RWPE2 (cell line): Measurements from ENCODE around the gene RNU5B-1.

ENCODE experiments used
- ATAC-seq: fragments of 200-7000 bp; cut with Tn5 transposase; 3 replicates; pipeline ENCODE4 v1.9.1; 2021; ENCODE audit warnings: low read depth
- DNase-seq: peaks from one replicate; pipeline ENCODE4 v3.0.0-alpha.2; 2020; ENCODE audit warnings: low spot score
- H3K27ac ChIP-seq: fragments of 450-650 bp; 2 replicates; pipeline ENCODE4 v1.5.1; 2017; ENCODE audit warnings: mild to moderate bottlenecking; ENCODE audit not compliant: poor library complexity, severe bottlenecking
- H3K27me3 ChIP-seq: fragments of 250-450 bp; sonication (Bioruptor Pico); 2 replicates; pipeline ENCODE4 v1.5.1; 2021; ENCODE audit warnings: mild to moderate bottlenecking, moderate library complexity; ENCODE audit not compliant: insufficient read depth, poor library complexity, severe bottlenecking
- H3K36me3 ChIP-seq: fragments of 250-450 bp; sonication (Bioruptor Pico); 2 replicates; pipeline ENCODE4 v1.5.1; 2020; ENCODE audit warnings: low read depth, mild to moderate bottlenecking, moderate library complexity
- H3K4me1 ChIP-seq: fragments of 250-450 bp; sonication (Bioruptor Pico); 2 replicates; pipeline ENCODE4 v1.5.1; 2021; ENCODE audit warnings: mild to moderate bottlenecking, moderate library complexity; ENCODE audit not compliant: insufficient read depth, poor library complexity, severe bottlenecking
- H3K4me3 ChIP-seq: fragments of 250-450 bp; sonication (Bioruptor Pico); 2 replicates; pipeline ENCODE4 v1.5.1; 2021; ENCODE audit warnings: mild to moderate bottlenecking, moderate library complexity; ENCODE audit not compliant: severe bottlenecking
- H3K9me3 ChIP-seq: fragments of 250-450 bp; sonication (Bioruptor Pico); 2 replicates; pipeline ENCODE4 v1.5.1; 2021; ENCODE audit warnings: mild to moderate bottlenecking, moderate library complexity; ENCODE audit not compliant: severe bottlenecking
- TF ChIP-seq, protein P1 (sequence below): fragments of 450-650 bp; IDR thresholded peaks from one replicate; pipeline ENCODE4 v1.5.1; 2017; ENCODE audit warnings: mild to moderate bottlenecking, moderate library complexity; ENCODE audit not compliant: poor library complexity, severe bottlenecking

RNU5B-1 gene

DNA sequence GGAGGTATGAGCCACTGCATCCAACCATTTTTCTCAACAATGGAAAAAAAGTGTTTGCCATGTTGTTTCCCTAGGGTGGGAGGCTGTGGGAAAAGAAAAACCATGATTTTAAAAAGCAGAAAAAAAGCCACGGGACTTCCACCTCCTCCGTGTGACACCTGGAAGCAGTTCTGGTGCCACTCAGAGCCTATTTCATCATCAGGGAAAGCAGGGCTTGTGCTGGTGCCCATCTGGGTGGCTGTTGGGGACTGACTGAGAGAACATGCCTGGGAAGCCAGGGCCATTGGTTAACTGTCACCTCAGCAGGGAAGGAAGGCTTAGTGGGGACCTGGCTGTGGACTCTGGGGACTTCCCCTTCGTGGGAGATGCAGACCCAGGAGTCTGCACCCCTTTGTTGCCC, 7.3 kb downstream of the RNU5B-1 start:
- H3K4me1 ChIP-seq: no peaks in the 10 kb centered on the region
- no peak overlapping the region for H3K4me3 ChIP-seq
- ATAC-seq (no peak), DNase-seq (no peak)
- H3K27ac ChIP-seq: no peak overlapping the region
- H3K36me3 ChIP-seq: no peaks in the 10 kb centered on the region
- H3K9me3 ChIP-seq: no peaks in the 10 kb centered on the region
- H3K27me3 ChIP-seq: no peaks in the 10 kb centered on the region
- TF ChIP-seq, protein P1, sequence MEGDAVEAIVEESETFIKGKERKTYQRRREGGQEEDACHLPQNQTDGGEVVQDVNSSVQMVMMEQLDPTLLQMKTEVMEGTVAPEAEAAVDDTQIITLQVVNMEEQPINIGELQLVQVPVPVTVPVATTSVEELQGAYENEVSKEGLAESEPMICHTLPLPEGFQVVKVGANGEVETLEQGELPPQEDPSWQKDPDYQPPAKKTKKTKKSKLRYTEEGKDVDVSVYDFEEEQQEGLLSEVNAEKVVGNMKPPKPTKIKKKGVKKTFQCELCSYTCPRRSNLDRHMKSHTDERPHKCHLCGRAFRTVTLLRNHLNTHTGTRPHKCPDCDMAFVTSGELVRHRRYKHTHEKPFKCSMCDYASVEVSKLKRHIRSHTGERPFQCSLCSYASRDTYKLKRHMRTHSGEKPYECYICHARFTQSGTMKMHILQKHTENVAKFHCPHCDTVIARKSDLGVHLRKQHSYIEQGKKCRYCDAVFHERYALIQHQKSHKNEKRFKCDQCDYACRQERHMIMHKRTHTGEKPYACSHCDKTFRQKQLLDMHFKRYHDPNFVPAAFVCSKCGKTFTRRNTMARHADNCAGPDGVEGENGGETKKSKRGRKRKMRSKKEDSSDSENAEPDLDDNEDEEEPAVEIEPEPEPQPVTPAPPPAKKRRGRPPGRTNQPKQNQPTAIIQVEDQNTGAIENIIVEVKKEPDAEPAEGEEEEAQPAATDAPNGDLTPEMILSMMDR: no peak

DNA sequence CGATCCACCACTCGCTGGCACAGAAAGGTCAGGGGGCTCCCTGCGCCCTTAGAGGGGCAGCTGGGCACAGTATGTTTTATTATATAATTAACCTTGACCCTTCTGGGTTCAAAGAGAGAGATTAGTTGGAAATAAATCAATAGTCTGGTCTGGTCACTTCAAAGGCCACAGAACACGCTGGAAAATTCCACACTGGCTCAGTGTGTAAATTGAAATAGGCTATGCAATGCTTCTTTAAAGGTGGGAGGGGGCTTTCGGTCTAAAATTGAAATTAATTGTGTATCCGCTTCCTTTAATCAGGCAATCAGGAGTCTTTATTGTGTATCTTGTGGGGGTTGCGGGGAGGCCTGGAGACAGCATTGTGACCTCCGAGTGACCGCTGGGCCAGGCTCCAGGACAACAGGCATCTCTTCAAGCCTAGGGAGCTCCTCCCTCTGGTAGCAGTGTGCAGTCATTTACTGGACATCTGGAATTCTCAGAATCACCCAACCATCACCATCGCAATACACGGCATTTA, 8.0 kb downstream of the RNU5B-1 start:
- Histone ChIP-seq H3K27me3 (no peaks in the 10 kb centered on the region), H3K4me1 (no peaks in the 10 kb centered on the region), H3K4me3 (no peak overlapping the region), H3K27ac (no peak overlapping the region), H3K36me3 (no peaks in the 10 kb centered on the region), H3K9me3 (no peaks in the 10 kb centered on the region)
- TF ChIP-seq, protein P1: no peak
- ATAC-seq (no peak), DNase-seq (no peak)

DNA sequence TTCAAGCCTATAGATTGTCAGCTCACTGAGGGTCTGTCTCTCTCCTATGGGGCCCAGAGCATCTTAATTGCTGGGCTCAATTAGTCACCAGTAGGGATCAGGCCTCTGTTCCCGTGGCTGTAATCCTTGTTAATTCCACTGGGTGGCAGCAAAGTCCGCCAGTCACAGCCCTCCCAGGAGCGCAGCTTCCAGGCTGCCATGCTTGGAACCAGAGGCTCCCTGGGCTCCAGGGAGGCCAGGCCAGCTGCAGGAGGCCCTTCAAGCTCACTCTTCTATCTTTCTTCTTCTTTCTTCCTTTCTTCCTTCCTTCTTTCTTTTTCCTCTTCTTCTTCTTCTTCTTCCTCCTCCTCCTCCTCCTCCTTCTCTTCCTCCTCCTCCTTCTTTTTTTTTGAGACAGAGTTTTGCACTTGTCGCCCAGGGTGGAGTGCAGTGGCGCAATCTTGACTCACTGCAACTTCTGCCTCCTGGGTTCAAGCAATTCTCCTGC, 14.4 kb downstream of the RNU5B-1 start:
- DNase-seq: no peak
- Histone ChIP-seq H3K36me3 (no peaks in the 10 kb centered on the region), H3K4me1 (no peaks in the 10 kb centered on the region), H3K27me3 (no peaks in the 10 kb centered on the region), H3K9me3 (no peaks in the 10 kb centered on the region), H3K4me3 (no peak overlapping the region), H3K27ac (no peak overlapping the region)
- TF ChIP-seq, protein P1: peak; percentile 99
- ATAC-seq: peak; percentile 98

DNA sequence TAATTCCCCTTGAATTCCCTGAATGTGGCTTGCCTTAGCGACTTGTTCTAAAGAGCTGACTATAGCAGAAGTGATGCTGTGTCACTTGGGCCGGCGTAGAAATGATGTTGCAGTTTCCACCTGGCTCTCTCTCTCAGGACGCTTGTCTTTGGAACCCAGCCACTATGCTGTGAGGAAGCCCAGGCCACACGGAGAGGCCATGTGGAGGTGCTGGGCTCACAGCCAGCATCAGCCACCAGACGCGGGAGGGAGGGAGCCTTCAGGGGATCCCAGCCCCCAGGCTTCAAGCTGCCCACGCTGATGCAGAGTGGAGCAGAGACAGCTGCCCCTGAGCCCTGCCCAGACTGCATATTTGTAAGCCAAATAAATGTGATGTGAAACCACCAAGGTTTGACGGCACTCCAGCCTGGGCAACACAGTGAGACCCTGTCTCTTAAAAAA, 18.6 kb downstream of the RNU5B-1 start:
- no peak overlapping the region for H3K27ac ChIP-seq
- no peaks in the 10 kb centered on the region for H3K36me3 ChIP-seq
- no peaks in the 10 kb centered on the region for H3K9me3 ChIP-seq
- H3K4me1 ChIP-seq: no peaks in the 10 kb centered on the region
- DNase-seq: no peak
- no peak overlapping the region for H3K4me3 ChIP-seq
- TF ChIP-seq, protein P1: no peak
- H3K27me3 ChIP-seq: no peaks in the 10 kb centered on the region
- ATAC-seq: no peak

DNA sequence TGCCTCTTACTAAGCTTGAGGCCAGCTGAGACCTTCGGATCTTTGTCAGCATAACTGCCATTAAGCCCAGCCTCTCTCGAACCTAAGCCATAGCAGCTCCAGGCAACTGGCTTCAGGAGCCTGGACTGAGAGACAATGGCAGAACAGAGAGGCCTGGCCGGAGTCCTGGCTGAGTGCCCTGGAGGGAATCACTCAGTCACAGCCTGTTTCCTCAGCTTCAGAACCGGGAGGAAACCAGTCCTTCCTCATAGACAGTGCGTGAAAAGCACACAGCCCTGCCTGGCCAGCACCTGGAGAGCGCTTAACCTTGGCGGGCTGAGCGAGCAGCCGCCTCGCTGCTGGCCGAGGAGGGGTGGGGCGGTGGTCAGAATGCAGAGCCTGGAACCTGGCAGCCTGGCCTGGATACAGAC, 21.6 kb downstream of the RNU5B-1 start:
- DNase-seq: no peak
- H3K4me3 ChIP-seq: no peak overlapping the region
- H3K27ac ChIP-seq: no peak overlapping the region
- H3K36me3 ChIP-seq: no peaks in the 10 kb centered on the region
- TF ChIP-seq, protein P1: no peak
- H3K27me3 ChIP-seq: no peaks in the 10 kb centered on the region
- ATAC-seq: 0 out of 3 replicates have a peak, but pooled peaks have one; percentile 21
- no peaks in the 10 kb centered on the region for H3K9me3 ChIP-seq
- H3K4me1 ChIP-seq: no peaks in the 10 kb centered on the region
